Measurements from ENCODE around the gene TTC12. TPM values are rescaled to one million over a fixed set of nuclear protein-coding genes. Genes with fewer than 3 reads are reported as not detected.

The TTC12 gene
- polyA plus RNA-seq, 3 donors = 3.0 to 5.2 (median 4.9) TPM

DNA sequence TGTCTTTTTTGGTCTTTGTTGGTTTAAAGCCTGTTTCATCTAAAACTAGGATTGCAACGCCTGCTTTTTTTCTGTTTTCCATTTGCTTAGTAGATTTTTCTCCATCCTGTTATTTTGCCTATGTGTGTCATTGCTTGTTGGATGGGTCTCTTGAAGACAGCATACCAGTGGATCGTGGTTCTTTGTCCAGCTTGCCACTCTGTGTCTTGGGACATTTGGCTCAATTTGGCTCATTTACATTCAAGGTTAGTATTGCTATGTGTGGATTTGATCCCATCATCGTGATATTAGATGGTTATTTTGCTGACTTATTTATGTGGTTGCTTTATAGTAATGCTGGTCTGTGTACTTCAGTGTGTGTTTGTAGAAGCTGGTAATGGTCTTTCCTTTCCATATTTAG lies 41.8 kb downstream of the TTC12 start:
- no peak overlapping the region for H3K27ac ChIP-seq (ENCODE audit: low read depth, low read length)
- WGBS, 3 donors = 95 to 100% (median 96%) methylated on average over 3 of the region's 3 CpGs

DNA sequence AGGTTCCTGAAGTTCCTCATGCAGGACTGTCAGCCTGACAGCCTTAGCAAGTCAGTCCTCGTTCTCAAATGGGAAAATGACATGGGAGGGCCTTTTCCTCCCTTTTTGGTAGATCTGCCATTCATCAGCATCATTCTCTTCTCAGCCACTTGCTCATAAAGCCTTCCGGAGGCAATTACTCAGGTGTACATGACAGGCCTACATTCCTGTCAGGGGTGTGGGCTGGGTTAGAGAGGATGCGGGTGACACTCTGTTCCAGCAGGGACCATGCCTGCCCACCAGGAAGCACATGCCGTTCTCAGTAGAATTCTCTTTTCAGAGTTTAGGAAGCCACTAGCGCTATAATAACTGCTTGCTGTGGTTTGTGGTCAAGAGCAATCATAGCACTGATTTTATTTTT lies 49.0 kb downstream of the TTC12 start:
- H3K27ac ChIP-seq (ENCODE audit: low read depth, low read length) = no peak overlapping the region
- 62 to 83% (median 69%) methylated on average over 5 of the region's 5 CpGs for WGBS, 3 donors

DNA sequence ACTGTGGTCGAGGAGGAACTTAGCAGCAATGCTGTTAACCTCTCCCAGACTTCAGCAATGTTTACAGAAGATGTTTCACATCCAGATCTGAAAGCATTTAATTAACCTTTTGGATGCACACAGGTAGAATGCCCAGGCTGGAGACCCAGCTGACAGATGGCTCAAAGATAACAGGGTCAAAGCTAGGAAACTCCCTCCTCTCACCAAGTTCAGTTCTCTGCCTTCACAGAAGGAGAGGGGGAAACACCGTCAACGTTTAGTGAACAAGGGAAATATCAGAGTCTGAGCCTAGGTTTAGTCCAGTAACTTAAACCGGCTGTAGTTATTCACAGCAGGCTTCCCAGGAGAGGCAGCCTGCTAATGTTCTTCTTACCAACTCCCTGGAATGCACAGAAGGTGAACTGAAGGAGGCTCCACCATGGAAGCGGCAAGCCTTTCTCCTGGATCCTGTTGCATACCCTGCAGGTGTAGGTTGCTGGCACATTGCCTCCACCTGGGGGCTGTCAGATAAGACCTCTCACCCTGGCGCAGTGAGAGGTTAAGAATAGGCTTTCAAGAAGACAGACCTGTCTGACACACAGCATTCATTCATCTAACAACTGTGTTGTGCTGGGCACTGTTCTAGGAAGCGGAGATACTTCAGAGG lies 49.7 kb downstream of the TTC12 start:
- WGBS, 3 donors = 78 to 84% (median 78%) methylated on average over 7 of the region's 7 CpGs
- no peak overlapping the region for H3K27ac ChIP-seq (ENCODE audit: low read depth, low read length)

DNA sequence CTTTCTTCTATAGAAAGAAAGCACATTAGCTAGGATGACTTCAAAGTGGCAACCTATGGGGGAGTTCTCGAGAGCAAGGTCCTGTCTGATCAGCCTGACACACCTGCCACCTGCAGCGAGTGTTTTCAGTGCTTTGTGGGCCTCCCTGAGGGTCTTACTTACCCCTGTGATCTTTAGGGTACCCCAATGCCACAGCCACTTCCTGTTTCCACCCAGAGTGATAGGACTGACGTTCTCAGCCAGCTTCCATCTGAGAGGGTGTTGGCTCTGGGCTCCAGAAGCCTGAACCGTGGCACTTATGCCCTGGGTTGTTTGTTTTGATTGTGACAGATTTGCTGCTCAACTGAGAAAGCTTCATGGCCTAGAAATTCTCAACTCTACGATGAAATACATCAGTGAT lies 51.5 kb downstream of the TTC12 start:
- no peak overlapping the region for H3K27ac ChIP-seq (ENCODE audit: low read depth, low read length)
- WGBS, 3 donors = 71 to 80% (median 72%) methylated on average over 5 of the region's 5 CpGs

DNA sequence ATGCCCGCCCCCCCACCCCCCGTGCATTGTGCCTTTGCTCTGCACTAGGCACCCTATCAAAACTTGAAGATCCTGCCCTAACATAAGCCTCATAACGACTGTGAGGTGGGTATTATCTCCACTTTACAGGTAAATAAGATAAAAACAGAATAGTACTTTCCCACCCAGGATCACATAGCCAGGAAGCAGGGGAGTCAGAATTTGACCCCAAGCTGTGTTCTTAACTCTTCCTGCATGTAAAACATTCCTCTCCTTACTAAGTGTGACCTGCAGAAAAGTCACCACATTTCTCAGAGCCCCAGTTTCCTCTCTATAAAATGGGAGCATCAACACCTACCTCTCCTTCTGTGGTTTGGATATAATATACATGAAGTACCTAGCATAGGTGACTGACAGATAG lies 55.0 kb downstream of the TTC12 start:
- 64 to 84% (median 79%) methylated on average over 3 of the region's 3 CpGs for WGBS, 3 donors

DNA sequence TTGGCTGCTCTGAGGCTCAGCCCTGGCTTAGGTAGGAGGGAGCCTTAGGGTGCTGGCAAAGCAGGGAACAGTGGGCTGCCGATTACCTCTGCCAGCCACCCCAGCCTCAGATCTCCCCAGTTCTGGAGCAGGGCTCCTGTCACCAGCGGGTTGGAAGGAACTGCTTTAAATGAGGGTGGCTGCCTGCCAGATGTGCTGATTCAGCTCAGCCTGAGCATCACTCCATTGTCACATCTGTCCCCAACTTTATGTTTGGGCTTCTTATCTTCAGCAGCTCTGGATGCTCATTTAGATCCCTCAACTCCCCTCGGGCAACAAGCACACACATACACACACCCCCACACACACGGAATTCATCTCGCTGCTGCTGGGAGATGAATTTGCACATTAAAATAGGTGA lies 56.3 kb downstream of the TTC12 start:
- WGBS, 3 donors = 77 to 91% (median 85%) methylated on average over 5 of the region's 5 CpGs
- H3K27ac ChIP-seq (ENCODE audit: low read depth, low read length) = no peak overlapping the region

More for the DNA sequence above, 55.0 kb downstream of the TTC12 start:
- no peak overlapping the region for H3K27ac ChIP-seq (ENCODE audit: low read depth, low read length)

DNA sequence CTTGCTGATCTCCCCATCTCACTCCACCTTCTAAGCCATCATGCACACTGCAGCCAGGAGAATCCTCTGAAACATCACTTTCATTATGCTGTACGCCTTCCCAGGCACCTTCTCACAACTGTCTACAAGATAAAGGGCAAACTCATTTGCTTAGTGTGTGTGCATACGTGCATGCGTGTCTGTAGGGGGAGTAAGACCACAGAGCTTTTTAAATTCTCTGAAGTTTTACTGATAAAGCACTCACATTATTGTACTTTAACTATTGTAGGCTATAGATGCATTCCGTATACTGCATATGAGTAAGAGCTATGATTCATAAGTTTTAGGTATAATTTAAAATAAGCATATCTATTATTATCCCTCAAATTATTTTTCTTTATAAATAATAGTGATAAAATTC lies 57.9 kb downstream of the TTC12 start:
- 84 to 87% (median 85%) methylated on average over 4 of the region's 4 CpGs for WGBS, 3 donors
- no peak overlapping the region for H3K27ac ChIP-seq (ENCODE audit: low read depth, low read length)

DNA sequence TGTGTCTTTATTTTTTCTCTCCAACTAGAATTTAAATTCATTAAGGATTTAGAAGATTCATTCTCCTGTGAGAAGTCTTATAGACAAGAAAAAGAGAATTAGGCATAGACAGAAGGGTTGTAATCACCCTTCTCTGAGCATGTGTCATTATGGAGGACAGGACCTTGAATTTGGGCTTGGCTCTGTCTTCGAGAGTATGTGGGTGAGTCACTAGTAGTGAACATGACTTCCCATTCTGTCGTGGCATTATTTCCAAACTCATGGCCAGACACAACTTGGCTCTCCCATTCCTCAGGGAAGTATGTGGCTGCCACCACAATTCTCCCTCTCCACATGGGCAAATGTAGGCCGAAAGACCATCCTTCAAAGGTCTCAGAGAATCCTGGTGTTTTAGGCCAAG lies 58.9 kb downstream of the TTC12 start:
- no peak overlapping the region for H3K27ac ChIP-seq (ENCODE audit: low read depth, low read length)
- 71 to 95% (median 72%) methylated on average over 3 of the region's 3 CpGs for WGBS, 3 donors

DNA sequence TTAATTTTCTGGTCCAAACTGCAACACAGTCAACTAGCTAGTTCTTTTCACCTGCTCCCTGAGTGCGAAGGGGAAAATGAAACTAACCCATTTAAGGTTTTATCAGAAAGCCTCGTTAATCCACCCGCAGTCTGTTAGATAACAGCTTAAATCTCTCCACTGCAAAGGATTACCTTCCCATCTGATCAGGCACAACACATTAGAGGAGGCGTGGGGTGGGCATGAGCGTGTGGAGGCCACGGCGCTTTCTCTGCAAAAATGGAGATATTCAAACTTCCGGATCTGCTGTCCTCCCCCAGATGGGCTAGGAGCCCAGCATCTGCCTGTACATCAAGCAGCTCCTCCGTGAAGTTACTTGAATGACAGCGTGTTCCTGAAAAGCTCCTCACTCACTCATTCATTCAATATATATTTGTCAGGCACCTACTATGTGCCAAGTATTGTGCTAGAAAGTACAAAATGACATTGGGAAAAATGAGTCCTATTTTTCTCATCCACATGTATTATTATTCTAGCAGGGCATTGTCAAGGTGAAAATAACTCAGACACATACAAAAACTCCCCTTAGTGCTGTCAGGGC lies 59.7 kb downstream of the TTC12 start:
- WGBS, 3 donors = 63 to 79% (median 76%) methylated on average over 10 of the region's 10 CpGs
- no peak overlapping the region for H3K27ac ChIP-seq (ENCODE audit: low read depth, low read length)

DNA sequence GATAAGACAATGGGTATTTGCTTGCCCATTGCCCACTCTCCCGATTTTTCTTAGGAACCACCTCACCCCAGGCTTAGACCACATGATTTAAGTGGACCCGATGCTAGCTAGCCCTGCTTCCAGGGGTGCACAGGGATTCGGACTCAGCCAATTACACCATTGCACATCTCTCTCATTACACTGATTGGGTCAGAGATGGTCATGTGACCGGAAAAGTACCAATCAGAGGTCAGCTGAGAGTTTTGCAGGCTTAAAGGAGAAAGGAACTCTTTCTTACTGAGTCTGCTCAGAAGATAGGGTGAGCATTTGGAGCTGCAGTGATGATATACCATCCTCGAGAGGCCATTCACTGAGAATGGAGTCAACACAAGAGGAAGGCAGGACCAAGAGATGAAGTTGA lies 61.0 kb downstream of the TTC12 start:
- WGBS, 3 donors = 89 to 95% (median 95%) methylated on average over 5 of the region's 5 CpGs
- H3K27ac ChIP-seq (ENCODE audit: low read depth, low read length) = no peak overlapping the region

DNA sequence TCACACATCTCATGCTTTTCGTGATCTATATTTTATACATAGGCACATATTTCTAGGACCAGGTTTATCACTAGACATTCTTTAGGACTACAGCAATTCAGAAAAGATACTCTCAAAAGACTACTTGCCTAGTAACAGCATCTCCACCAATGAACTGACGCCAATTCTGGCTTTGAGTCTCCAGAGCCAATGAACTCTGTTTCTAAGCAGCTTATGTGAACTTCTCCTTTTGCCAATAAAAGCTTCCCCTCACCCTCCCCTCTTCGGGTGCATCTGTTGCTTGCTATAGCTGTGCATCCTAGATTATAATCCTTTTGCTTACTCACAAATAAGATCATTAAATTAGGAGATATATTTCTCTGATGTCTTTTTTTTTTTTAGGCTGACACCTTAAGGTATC lies 61.8 kb downstream of the TTC12 start:
- whole genome bisulfite sequencing, 3 donors = 30 to 65% (median 39%) methylated on average over 3 of the region's 3 CpGs
- H3K27ac ChIP-seq (ENCODE audit: low read depth, low read length) = no peak overlapping the region

DNA sequence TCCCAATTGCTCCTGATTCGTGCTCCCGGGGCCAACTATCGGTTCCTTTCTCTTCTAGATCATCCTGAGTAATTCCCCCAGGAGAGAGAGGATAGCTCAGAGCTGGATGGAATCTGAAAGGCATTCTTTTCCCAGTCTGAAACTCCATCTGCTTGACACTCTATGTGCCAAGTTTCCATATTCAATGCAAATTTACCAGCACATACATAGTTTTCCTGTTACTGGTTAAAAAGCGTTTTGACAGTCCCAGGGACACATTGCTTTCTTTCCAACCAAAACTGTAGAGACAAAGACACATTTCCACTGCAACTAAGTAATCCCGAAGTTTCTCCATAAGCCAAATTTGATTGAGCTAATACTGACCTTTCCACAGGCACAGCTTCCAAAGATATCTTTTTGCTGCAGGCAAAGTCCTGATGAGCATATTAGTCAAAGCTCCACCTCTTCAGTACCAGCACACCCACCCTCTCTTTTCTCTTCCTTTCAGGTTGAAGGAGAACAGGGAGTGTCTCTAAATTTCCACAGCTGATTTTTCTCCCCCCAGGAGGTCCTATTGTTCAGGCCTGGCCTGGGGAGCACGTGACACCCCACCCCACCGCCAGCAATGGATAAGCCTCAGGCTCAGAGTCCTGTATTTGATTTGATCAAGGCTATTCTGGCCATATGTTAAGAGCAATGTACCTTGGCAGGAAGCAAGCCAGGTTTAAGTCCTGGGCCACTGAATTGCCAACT lies 63.5 kb downstream of the TTC12 start:
- no peak overlapping the region for H3K27ac ChIP-seq (ENCODE audit: low read depth, low read length)
- 58 to 69% (median 59%) methylated on average over 7 of the region's 7 CpGs for WGBS, 3 donors

DNA sequence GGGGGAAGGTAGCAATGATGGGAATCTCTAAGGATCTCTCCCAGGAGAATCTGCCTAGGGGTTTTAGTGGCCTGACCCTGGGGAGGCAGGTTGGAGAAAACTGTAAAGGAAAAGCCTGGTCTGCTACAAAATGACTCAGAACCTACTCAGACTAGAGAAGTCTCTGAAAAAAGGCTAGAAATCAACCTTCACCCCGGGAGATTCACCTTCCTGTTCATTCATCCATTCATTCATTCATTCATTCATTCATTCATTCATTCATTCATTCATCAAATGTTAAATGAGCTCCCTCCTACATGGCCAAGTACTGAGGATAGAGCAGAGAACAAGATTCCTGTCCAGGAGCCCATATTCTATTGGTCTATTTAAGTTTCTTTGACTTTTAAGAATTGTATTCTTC lies 64.3 kb downstream of the TTC12 start:
- no peak overlapping the region for H3K27ac ChIP-seq (ENCODE audit: low read depth, low read length)
- 75 to 89% (median 86%) methylated on average over 1 of the region's 1 CpG for WGBS, 3 donors

DNA sequence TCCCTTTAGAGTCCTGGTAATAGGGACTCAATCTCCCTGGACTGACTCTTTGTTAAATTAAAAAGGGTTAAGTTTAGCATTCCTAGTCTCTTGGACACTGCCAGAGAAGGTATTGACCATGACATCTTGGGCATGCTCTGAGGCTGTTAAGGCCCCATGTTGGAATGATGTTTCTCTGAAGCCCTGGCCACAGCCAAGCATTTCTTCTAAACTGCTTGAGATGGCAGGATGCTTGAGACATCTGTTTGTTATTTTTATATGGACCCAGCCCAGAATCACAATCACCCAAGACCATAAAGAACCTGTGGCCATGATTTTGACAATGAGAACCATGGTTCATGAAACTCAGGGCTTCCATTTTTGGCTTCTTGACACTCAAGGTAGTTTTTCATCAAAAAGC lies 67.7 kb downstream of the TTC12 start:
- no peak overlapping the region for H3K27ac ChIP-seq (ENCODE audit: low read depth, low read length)

DNA sequence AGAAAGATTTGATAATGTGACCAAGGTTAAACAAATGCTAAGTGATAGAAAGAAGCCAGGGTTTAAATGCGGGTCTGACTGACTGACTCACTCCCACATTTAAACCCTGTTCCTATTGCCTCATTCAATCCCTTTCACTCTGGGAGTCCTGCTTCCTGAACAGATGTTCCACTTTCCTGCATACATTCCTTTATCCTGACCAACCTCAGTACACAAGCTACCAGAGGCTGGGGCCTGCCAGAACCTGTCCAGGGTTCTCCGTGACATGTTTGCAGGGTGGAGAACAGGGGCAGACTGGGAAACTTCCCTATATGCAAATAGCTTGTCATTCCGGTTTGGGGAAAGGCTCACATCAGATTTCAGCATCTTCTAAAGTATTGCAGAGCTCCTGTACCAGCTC lies 70.2 kb downstream of the TTC12 start:
- 50 to 82% (median 56%) methylated on average over 3 of the region's 3 CpGs for WGBS, 3 donors
- no peak overlapping the region for H3K27ac ChIP-seq (ENCODE audit: low read depth, low read length)

DNA sequence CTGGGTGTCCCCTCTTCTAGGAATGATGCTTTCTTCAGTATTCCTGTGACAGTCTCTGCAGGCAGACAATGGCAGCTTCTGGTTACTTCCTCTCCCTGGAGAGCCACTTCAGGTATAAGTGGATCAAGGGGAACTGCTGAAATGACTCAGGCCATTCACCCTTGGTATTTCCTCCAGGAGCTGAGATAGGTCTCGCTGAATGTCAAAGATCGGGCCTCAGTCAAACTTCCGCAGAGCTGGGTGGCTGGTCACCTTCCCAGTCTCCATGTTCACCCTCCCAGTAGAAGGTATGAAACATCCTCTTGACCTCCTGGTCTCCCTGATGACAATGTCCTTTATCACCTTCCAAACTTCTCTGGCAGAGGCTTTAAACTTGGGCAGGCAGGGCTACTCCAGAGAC lies 71.4 kb downstream of the TTC12 start:
- H3K27ac ChIP-seq (ENCODE audit: low read depth, low read length) = no peak overlapping the region
- WGBS, 3 donors = 85 to 93% (median 85%) methylated on average over 3 of the region's 3 CpGs

DNA sequence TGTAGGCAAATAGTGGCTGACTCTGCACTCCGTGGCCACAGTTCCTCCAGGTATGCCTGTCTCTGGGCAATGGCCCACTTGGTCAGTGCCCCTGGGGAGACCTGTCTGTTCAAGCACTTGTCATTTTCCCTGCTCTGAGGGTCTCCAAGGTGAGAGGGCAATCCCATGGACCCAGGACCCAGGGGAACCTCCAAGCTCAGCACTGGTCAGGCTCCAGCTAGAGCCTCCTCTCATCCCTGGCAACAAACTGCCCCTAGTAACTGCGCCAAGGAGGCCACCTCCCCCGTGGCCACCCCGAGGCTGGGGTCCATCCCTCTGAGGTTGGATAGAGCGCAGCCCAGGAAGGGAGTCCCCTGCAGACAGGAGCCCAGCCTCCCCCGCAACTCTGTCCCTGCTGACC lies 72.5 kb downstream of the TTC12 start:
- no peak overlapping the region for H3K27ac ChIP-seq (ENCODE audit: low read depth, low read length)
- WGBS, 3 donors = 66 to 81% (median 72%) methylated on average over 6 of the region's 6 CpGs

DNA sequence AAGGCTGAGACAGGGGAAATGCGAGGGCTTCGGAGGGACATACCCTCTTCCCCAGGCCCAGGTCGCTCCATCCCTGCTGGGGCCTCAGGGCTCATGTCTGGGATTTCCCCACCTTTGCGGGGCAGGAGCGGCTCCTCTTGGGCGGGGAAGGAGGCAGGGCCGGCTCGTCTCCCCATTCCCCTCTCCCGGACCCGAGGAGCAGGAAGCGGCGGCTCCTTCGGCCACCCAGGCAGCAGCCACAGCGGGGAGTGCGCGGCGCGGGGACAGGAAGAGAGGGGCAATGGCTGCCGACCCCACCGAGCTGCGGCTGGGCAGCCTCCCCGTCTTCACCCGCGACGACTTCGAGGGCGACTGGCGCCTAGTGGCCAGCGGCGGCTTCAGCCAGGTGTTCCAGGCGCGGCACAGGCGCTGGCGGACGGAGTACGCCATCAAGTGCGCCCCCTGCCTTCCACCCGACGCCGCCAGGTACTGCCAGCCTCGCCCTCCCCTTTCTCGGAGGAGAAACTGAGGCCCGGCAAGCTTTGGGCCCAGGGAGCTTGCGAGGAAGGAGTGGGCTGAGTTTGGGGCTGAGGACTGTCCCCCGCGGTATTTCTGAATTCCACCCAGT lies 73.3 kb downstream of the TTC12 start, which contains the start of gene ANKK1:
Gene ANKK1, plus strand, starts transcription at position 175 of the 607 bp plus-strand sequence. Its CDS starts 106 bp downstream, at position 281.
- H3K27ac ChIP-seq (ENCODE audit: low read depth, low read length) = no peak within 1 kb of the TSS
- 10 to 16% (median 13%) methylated on average over 42 to 46 of the region's 46 CpGs for WGBS, 3 donors

DNA sequence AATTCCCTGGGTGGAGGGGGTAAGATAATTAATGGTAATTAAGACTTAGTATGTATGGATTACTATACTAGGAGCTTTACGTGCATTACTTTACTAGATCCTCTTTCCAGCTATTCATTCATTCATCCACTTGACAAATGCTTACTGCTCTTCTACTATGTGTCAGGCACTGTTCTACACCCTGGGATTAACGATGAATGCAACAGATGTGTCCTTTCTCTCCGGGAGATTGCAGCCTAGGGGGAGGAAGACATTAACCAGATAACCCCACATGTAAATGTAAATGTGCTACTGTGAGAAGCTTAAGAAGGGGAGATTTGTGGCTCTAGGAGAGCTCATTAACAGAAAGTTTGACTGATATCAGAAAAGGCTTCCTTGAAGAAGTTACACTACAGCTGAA lies 74.9 kb downstream of the TTC12 start:
- 33 to 50% (median 44%) methylated on average over 3 of the region's 3 CpGs for WGBS, 3 donors
- no peak overlapping the region for H3K27ac ChIP-seq (ENCODE audit: low read depth, low read length)

Measured in adipose tissue (tissue), 3 donors.